ENCODE results near the gene ZNF627. TPM values are rescaled to one million over a fixed set of nuclear protein-coding genes. Genes with fewer than 3 reads are reported as not detected.

ZNF627 gene
- total RNA-seq, 1 donor from 2014 or later: 24.5 TPM

GRCh38 chr19:11649941-11650340 lies 52.7 kb downstream of the ZNF627 start:
- H3K36me3 ChIP-seq (ENCODE audit: control insufficient read depth, insufficient read depth, low read length): no peaks in the 10 kb centered on the region
- DNase-seq (ENCODE audit: low read depth) (no peak), FAIRE-seq (no peak)
- H3K4me3 ChIP-seq (ENCODE audit: low read depth, low read length): no peak overlapping the region
- TF ChIP-seq CTCF (IDR thresholded peaks at IDR 0.05; ENCODE audit: insufficient read depth, low read length, severe bottlenecking): no peak
- no peaks in the 10 kb centered on the region for H3K27me3 ChIP-seq (ENCODE audit: control insufficient read depth, insufficient read depth, low read length)

GRCh38 chr19:11651062-11651461 lies 53.8 kb downstream of the ZNF627 start:
- Histone ChIP-seq H3K4me3 (ENCODE audit: low read depth, low read length) (no peak overlapping the region), H3K27me3 (ENCODE audit: control insufficient read depth, insufficient read depth, low read length) (no peaks in the 10 kb centered on the region), H3K36me3 (ENCODE audit: control insufficient read depth, insufficient read depth, low read length) (no peaks in the 10 kb centered on the region)
- TF ChIP-seq CTCF (IDR thresholded peaks at IDR 0.05; ENCODE audit: insufficient read depth, low read length, severe bottlenecking): no peak
- FAIRE-seq (no peak), DNase-seq (ENCODE audit: low read depth) (no peak)

- no peak for TF ChIP-seq CTCF (IDR thresholded peaks at IDR 0.05; ENCODE audit: insufficient read depth, low read length, severe bottlenecking)
- FAIRE-seq (no peak), DNase-seq (ENCODE audit: low read depth) (no peak)
- H3K36me3 ChIP-seq (ENCODE audit: control insufficient read depth, insufficient read depth, low read length): no peaks in the 10 kb centered on the region
- H3K27me3 ChIP-seq (ENCODE audit: control insufficient read depth, insufficient read depth, low read length): no peaks in the 10 kb centered on the region
- H3K4me3 ChIP-seq (ENCODE audit: low read depth, low read length): no peak overlapping the region
Measured at GRCh38 chr19:11652056-11652455, 54.8 kb downstream of the ZNF627 start.

GRCh38 chr19:11652492-11652891 lies 55.2 kb downstream of the ZNF627 start:
- no peaks in the 10 kb centered on the region for H3K27me3 ChIP-seq (ENCODE audit: control insufficient read depth, insufficient read depth, low read length)
- no peak overlapping the region for H3K4me3 ChIP-seq (ENCODE audit: low read depth, low read length)
- DNase-seq (ENCODE audit: low read depth): no peak
- FAIRE-seq: no peak
- no peak for TF ChIP-seq CTCF (IDR thresholded peaks at IDR 0.05; ENCODE audit: insufficient read depth, low read length, severe bottlenecking)
- H3K36me3 ChIP-seq (ENCODE audit: control insufficient read depth, insufficient read depth, low read length): no peaks in the 10 kb centered on the region

- H3K36me3 ChIP-seq (ENCODE audit: control insufficient read depth, insufficient read depth, low read length): no peaks in the 10 kb centered on the region
- FAIRE-seq (no peak), DNase-seq (ENCODE audit: low read depth) (no peak)
- TF ChIP-seq CTCF (IDR thresholded peaks at IDR 0.05; ENCODE audit: insufficient read depth, low read length, severe bottlenecking): no peak
- no peaks in the 10 kb centered on the region for H3K27me3 ChIP-seq (ENCODE audit: control insufficient read depth, insufficient read depth, low read length)
- no peak overlapping the region for H3K4me3 ChIP-seq (ENCODE audit: low read depth, low read length)
Measured at GRCh38 chr19:11656535-11656934, 59.3 kb downstream of the ZNF627 start.

GRCh38 chr19:11657307-11657706 lies 60.0 kb downstream of the ZNF627 start:
- no peak for FAIRE-seq
- Histone ChIP-seq H3K4me3 (ENCODE audit: low read depth, low read length) (no peak overlapping the region), H3K36me3 (ENCODE audit: control insufficient read depth, insufficient read depth, low read length) (no peaks in the 10 kb centered on the region), H3K27me3 (ENCODE audit: control insufficient read depth, insufficient read depth, low read length) (no peaks in the 10 kb centered on the region)
- no peak for TF ChIP-seq CTCF (IDR thresholded peaks at IDR 0.05; ENCODE audit: insufficient read depth, low read length, severe bottlenecking)
- DNase-seq (ENCODE audit: low read depth): no peak

All from bronchial epithelial cell (primary cell).